ENCODE measurements around the gene RNF214.
A peak's percentile ranks its signal among the peaks of the same experiment; 100 is the strongest.

Gene RNF214

GRCh38 chr11:117251506-117251905, 19.0 kb downstream of the RNF214 start:
- WGBS (ENCODE audit: extremely low coverage, insufficient coverage, insufficient read length), result no CpG with 5 or more reads among the region's 10 CpGs
- H2BK120ac ChIP-seq (ENCODE audit: insufficient read depth, low read length, poor library complexity), result no peak overlapping the region
- H2AK5ac ChIP-seq (ENCODE audit: low read length), result no peak overlapping the region
- H3K4me3 ChIP-seq (ENCODE audit: low read depth, low read length), result no peak overlapping the region
- H3K9me3 ChIP-seq (ENCODE audit: insufficient read depth, low read depth, low read length), result no peaks in the 10 kb centered on the region
- no peak overlapping the region for H3K9ac ChIP-seq (ENCODE audit: low read length)
- no peak overlapping the region for H4K91ac ChIP-seq (ENCODE audit: low read depth, low read length)
- H2BK12ac ChIP-seq (ENCODE audit: low read length), result no peak overlapping the region
- peaks cover 14 to 21% of the 10 kb centered on the region in 2 experiments for H3K36me3 ChIP-seq (ENCODE audit: control insufficient read depth in 1 of 2, insufficient read depth in 2 of 2, low read length in 2 of 2)
- no peak overlapping the region for H3K23ac ChIP-seq (ENCODE audit: low read length)
- no peaks in the 10 kb centered on the region for H3K4me1 ChIP-seq (ENCODE audit: control insufficient read depth in 1 of 2, insufficient read depth in 2 of 2, low read length in 2 of 2)
- H2BK5ac ChIP-seq (ENCODE audit: low read depth, low read length, poor library complexity), result no peak overlapping the region
- no peak overlapping the region for H3K27ac ChIP-seq (ENCODE audit: low read depth, low read length)
- H3K79me1 ChIP-seq (ENCODE audit: low read length), result no peaks in the 10 kb centered on the region
- no peak overlapping the region for H3K4ac ChIP-seq (ENCODE audit: low read depth, low read length)
- H3K18ac ChIP-seq (ENCODE audit: low read length), result no peak overlapping the region
- no peak overlapping the region for H3K4me2 ChIP-seq (ENCODE audit: low read length)
- no peaks in the 10 kb centered on the region for H3K79me2 ChIP-seq (ENCODE audit: control insufficient read depth, insufficient read depth, low read length, poor library complexity)
- no peak overlapping the region for H4K12ac ChIP-seq (ENCODE audit: low read depth, low read length)
- H3K27me3 ChIP-seq (ENCODE audit: insufficient read depth, low read length), result no peaks in the 10 kb centered on the region
- H3K14ac ChIP-seq (ENCODE audit: low read length), result no peak overlapping the region
- no peak overlapping the region for H4K8ac ChIP-seq (ENCODE audit: low read depth, low read length)
- H2AFZ ChIP-seq (ENCODE audit: insufficient read depth, low read length, poor library complexity), result no peak overlapping the region
- DNase-seq, result no peak

GRCh38 chr11:117255966-117256365, 23.5 kb downstream of the RNF214 start:
- H3K27ac ChIP-seq (ENCODE audit: low read depth, low read length), result no peak overlapping the region
- no peak overlapping the region for H3K4me3 ChIP-seq (ENCODE audit: low read depth, low read length)
- DNase-seq, result no peak
- H3K79me1 ChIP-seq (ENCODE audit: low read length), result no peaks in the 10 kb centered on the region
- H2BK5ac ChIP-seq (ENCODE audit: low read depth, low read length, poor library complexity), result no peak overlapping the region
- no peak overlapping the region for H3K4me2 ChIP-seq (ENCODE audit: low read length)
- H2AFZ ChIP-seq (ENCODE audit: insufficient read depth, low read length, poor library complexity), result no peak overlapping the region
- no peak overlapping the region for H2BK120ac ChIP-seq (ENCODE audit: insufficient read depth, low read length, poor library complexity)
- no peak overlapping the region for H3K18ac ChIP-seq (ENCODE audit: low read length)
- no peak overlapping the region for H2AK5ac ChIP-seq (ENCODE audit: low read length)
- WGBS (ENCODE audit: extremely low coverage, insufficient coverage, insufficient read length), result no CpG with 5 or more reads among the region's 3 CpGs
- no peak overlapping the region for H3K14ac ChIP-seq (ENCODE audit: low read length)
- no peaks in the 10 kb centered on the region for H3K79me2 ChIP-seq (ENCODE audit: control insufficient read depth, insufficient read depth, low read length, poor library complexity)
- H4K91ac ChIP-seq (ENCODE audit: low read depth, low read length), result no peak overlapping the region
- no peak overlapping the region for H4K12ac ChIP-seq (ENCODE audit: low read depth, low read length)
- H3K4me1 ChIP-seq (ENCODE audit: control insufficient read depth in 1 of 2, insufficient read depth in 2 of 2, low read length in 2 of 2), result no peaks in the 10 kb centered on the region
- no peak overlapping the region for H3K4ac ChIP-seq (ENCODE audit: low read depth, low read length)
- no peak overlapping the region for H2BK12ac ChIP-seq (ENCODE audit: low read length)
- no peak overlapping the region for H3K23ac ChIP-seq (ENCODE audit: low read length)
- H3K36me3 ChIP-seq (ENCODE audit: control insufficient read depth in 1 of 2, insufficient read depth in 2 of 2, low read length in 2 of 2), result peaks cover 6 to 12% of the 10 kb centered on the region in 2 experiments
- H4K8ac ChIP-seq (ENCODE audit: low read depth, low read length), result no peak overlapping the region
- H3K9me3 ChIP-seq (ENCODE audit: insufficient read depth, low read depth, low read length), result no peaks in the 10 kb centered on the region
- H3K27me3 ChIP-seq (ENCODE audit: insufficient read depth, low read length), result no peaks in the 10 kb centered on the region
- H3K9ac ChIP-seq (ENCODE audit: low read length), result no peak overlapping the region

GRCh38 chr11:117256573-117256972, 24.1 kb downstream of the RNF214 start:
- Histone ChIP-seq H3K9ac (ENCODE audit: low read length) (no peak overlapping the region), H2BK12ac (ENCODE audit: low read length) (no peak overlapping the region), H2BK5ac (ENCODE audit: low read depth, low read length, poor library complexity) (peak overlapping the region; percentile 44), H3K4me3 (ENCODE audit: low read depth, low read length) (no peak overlapping the region), H3K23ac (ENCODE audit: low read length) (no peak overlapping the region), H3K79me1 (ENCODE audit: low read length) (no peaks in the 10 kb centered on the region), H3K18ac (ENCODE audit: low read length) (no peak overlapping the region), H2BK120ac (ENCODE audit: insufficient read depth, low read length, poor library complexity) (no peak overlapping the region), H3K79me2 (ENCODE audit: control insufficient read depth, insufficient read depth, low read length, poor library complexity) (no peaks in the 10 kb centered on the region), H3K36me3 (ENCODE audit: control insufficient read depth in 1 of 2, insufficient read depth in 2 of 2, low read length in 2 of 2) (peaks cover 6 to 12% of the 10 kb centered on the region in 2 experiments), H3K4me1 (ENCODE audit: control insufficient read depth in 1 of 2, insufficient read depth in 2 of 2, low read length in 2 of 2) (no peaks in the 10 kb centered on the region), H4K91ac (ENCODE audit: low read depth, low read length) (no peak overlapping the region), H3K9me3 (ENCODE audit: insufficient read depth, low read depth, low read length) (no peaks in the 10 kb centered on the region), H2AFZ (ENCODE audit: insufficient read depth, low read length, poor library complexity) (no peak overlapping the region), H3K4me2 (ENCODE audit: low read length) (no peak overlapping the region), H3K14ac (ENCODE audit: low read length) (no peak overlapping the region), H2AK5ac (ENCODE audit: low read length) (no peak overlapping the region), H3K27me3 (ENCODE audit: insufficient read depth, low read length) (no peaks in the 10 kb centered on the region), H3K27ac (ENCODE audit: low read depth, low read length) (no peak overlapping the region), H4K8ac (ENCODE audit: low read depth, low read length) (no peak overlapping the region), H3K4ac (ENCODE audit: low read depth, low read length) (no peak overlapping the region), H4K12ac (ENCODE audit: low read depth, low read length) (no peak overlapping the region)
- DNase-seq, result no peak
- no CpG with 5 or more reads among the region's 2 CpGs for WGBS (ENCODE audit: extremely low coverage, insufficient coverage, insufficient read length)

GRCh38 chr11:117258576-117258975, 26.1 kb downstream of the RNF214 start:
- no CpG with 5 or more reads among the region's 2 CpGs for WGBS (ENCODE audit: extremely low coverage, insufficient coverage, insufficient read length)
- no peak overlapping the region for H3K4me2 ChIP-seq (ENCODE audit: low read length)
- H4K8ac ChIP-seq (ENCODE audit: low read depth, low read length), result no peak overlapping the region
- H2BK5ac ChIP-seq (ENCODE audit: low read depth, low read length, poor library complexity), result no peak overlapping the region
- H3K36me3 ChIP-seq (ENCODE audit: control insufficient read depth in 1 of 2, insufficient read depth in 2 of 2, low read length in 2 of 2), result peaks cover 8 to 13% of the 10 kb centered on the region in 2 experiments
- no peak overlapping the region for H3K4ac ChIP-seq (ENCODE audit: low read depth, low read length)
- no peak for DNase-seq
- H3K27me3 ChIP-seq (ENCODE audit: insufficient read depth, low read length), result no peaks in the 10 kb centered on the region
- H3K79me1 ChIP-seq (ENCODE audit: low read length), result no peaks in the 10 kb centered on the region
- H3K79me2 ChIP-seq (ENCODE audit: control insufficient read depth, insufficient read depth, low read length, poor library complexity), result no peaks in the 10 kb centered on the region
- no peak overlapping the region for H2AK5ac ChIP-seq (ENCODE audit: low read length)
- H4K91ac ChIP-seq (ENCODE audit: low read depth, low read length), result no peak overlapping the region
- H3K9ac ChIP-seq (ENCODE audit: low read length), result no peak overlapping the region
- no peak overlapping the region for H2AFZ ChIP-seq (ENCODE audit: insufficient read depth, low read length, poor library complexity)
- no peak overlapping the region for H2BK12ac ChIP-seq (ENCODE audit: low read length)
- H2BK120ac ChIP-seq (ENCODE audit: insufficient read depth, low read length, poor library complexity), result no peak overlapping the region
- H3K4me1 ChIP-seq (ENCODE audit: control insufficient read depth in 1 of 2, insufficient read depth in 2 of 2, low read length in 2 of 2), result no peaks in the 10 kb centered on the region
- no peaks in the 10 kb centered on the region for H3K9me3 ChIP-seq (ENCODE audit: insufficient read depth, low read depth, low read length)
- H3K18ac ChIP-seq (ENCODE audit: low read length), result no peak overlapping the region
- no peak overlapping the region for H3K27ac ChIP-seq (ENCODE audit: low read depth, low read length)
- H3K4me3 ChIP-seq (ENCODE audit: low read depth, low read length), result no peak overlapping the region
- H4K12ac ChIP-seq (ENCODE audit: low read depth, low read length), result no peak overlapping the region
- H3K14ac ChIP-seq (ENCODE audit: low read length), result no peak overlapping the region
- H3K23ac ChIP-seq (ENCODE audit: low read length), result no peak overlapping the region
